HCT116 (cell line): ENCODE data around the gene MSMP. TPM values are rescaled to one million over a fixed set of nuclear protein-coding genes. Genes with fewer than 3 reads are reported as not detected.

ENCODE experiments used
- ATAC-seq: fragments of 200-7000 bp; cut with Tn5 transposase; 2 replicates; pipeline ENCODE4 v1.9.1; 2020; ENCODE audit warnings: mild to moderate bottlenecking, moderate library complexity
- BruUV-seq: library from RNA; stranded (reverse); fragments of 400-500 nt; replicated peaks from 2 replicates; lab custom pipeline; 2021; lab: Mats Ljungman, UMichigan
- CTCF ChIA-PET: fragments of 300-600 bp; sonication (Branson Sonifier 250); formaldehyde crosslinking; loops from one replicate; lab custom pipeline; 2021; ENCODE audit warnings: antibody characterized with exemption; lab: Charles Lee
- POLR2A ChIA-PET: fragments of 300-600, 350-600 bp; sonication (Branson Sonifier 250); formaldehyde crosslinking; loops from one replicate; lab custom pipeline; 2021; ENCODE audit warnings: antibody characterized with exemption; lab: Charles Lee
- RAD21 ChIA-PET, 2 experiments: fragments of 300-600 bp; sonication (Branson Sonifier 250); formaldehyde crosslinking; loops; one replicate each; lab custom pipeline; 2023; ENCODE audit warnings: low total read pairs in 2 of 2; ENCODE audit not compliant: uncharacterized antibody in 2 of 2, unreplicated experiment in 2 of 2, low non-redundant PET in 1 of 2; lab: Charles Lee
- DNase-seq: peaks from one replicate; pipeline ENCODE4 v3.0.0-alpha.2; 2010; ENCODE audit warnings: low read depth, low spot score
- H2AFZ ChIP-seq: fragments of 200-600 bp; shearing (Covaris generic), sonication (generic); 2 replicates; pipeline ENCODE4 v1.6.1; 2017; ENCODE audit warnings: low read depth, mixed run types, mixed read lengths, antibody characterized with exemption, low read length; ENCODE audit not compliant: poor library complexity, severe bottlenecking
- H3K27ac ChIP-seq: 2 replicates; pipeline ENCODE4 v1.5.1; 2012; ENCODE audit warnings: low read depth, low read length
- H3K27me3 ChIP-seq: fragments of 200-600 bp; sonication (generic); 2 replicates; pipeline ENCODE4 v1.6.1; 2016; ENCODE audit warnings: mixed run types, low read length, mixed read lengths; ENCODE audit not compliant: insufficient read depth
- H3K36me3 ChIP-seq, 2 experiments: fragments of 200-500 bp in 1 of 2; fragments of 200-600 bp in 1 of 2; sonication (Bioruptor generic) in 1 of 2; sonication (generic) in 1 of 2; 2 replicates each; pipeline versions ENCODE4 v1.5.1 to v1.6.1; 2014 to 2016; ENCODE audit warnings: low read length in 2 of 2, inconsistent platforms in 1 of 2, mixed read lengths in 1 of 2, mixed run types in 1 of 2; ENCODE audit not compliant: insufficient read depth in 2 of 2, control insufficient read depth in 1 of 2
- H3K4me1 ChIP-seq, 2 experiments: fragments of 200-600 bp in 1 of 2; sonication (generic) in 1 of 2; 2 replicates each; pipeline versions ENCODE4 v1.5.1 to v1.6.1; 2012 to 2017; ENCODE audit warnings: low read length in 2 of 2, inconsistent platforms in 1 of 2, mild to moderate bottlenecking in 1 of 2, mixed read lengths in 1 of 2, mixed run types in 1 of 2, moderate library complexity in 1 of 2; ENCODE audit not compliant: insufficient read depth in 2 of 2, control insufficient read depth in 1 of 2
- H3K4me2 ChIP-seq: fragments of 200-600 bp; sonication (generic); 2 replicates; pipeline ENCODE4 v1.6.1; 2017; ENCODE audit warnings: mixed run types, low read length, mixed read lengths
- H3K4me3 ChIP-seq, 2 experiments: fragments of 200-600 bp in 1 of 2; sonication (generic) in 1 of 2; replicated peaks in 1 of 2; 2 replicates each; pipeline ENCODE4 v1.5.1; 2011 to 2016; ENCODE audit warnings: low read length in 2 of 2, control low read depth in 1 of 2, low read depth in 1 of 2, mild to moderate bottlenecking in 1 of 2, mixed read lengths in 1 of 2, mixed run types in 1 of 2
- H3K79me2 ChIP-seq: fragments of 200-600 bp; sonication (generic); 2 replicates; pipeline ENCODE4 v1.6.1; 2017; ENCODE audit warnings: mild to moderate bottlenecking, mixed run types, low read length, moderate library complexity, mixed read lengths; ENCODE audit not compliant: insufficient read depth
- H3K9ac ChIP-seq: fragments of 200-600 bp; sonication (generic); 2 replicates; pipeline ENCODE4 v1.6.1; 2016; ENCODE audit warnings: low read length, mixed read lengths
- H3K9me2 ChIP-seq: fragments of 200-600 bp; sonication (generic), shearing (Covaris generic); 2 replicates; pipeline ENCODE4 v1.6.1; 2017; ENCODE audit warnings: mixed run types, mild to moderate bottlenecking, moderate library complexity; ENCODE audit not compliant: insufficient read depth
- H3K9me3 ChIP-seq, 2 experiments: fragments of 200-500 bp in 1 of 2; fragments of 200-600 bp in 1 of 2; sonication (Bioruptor generic) in 1 of 2; sonication (generic) in 1 of 2; 2 replicates each; pipeline ENCODE4 v1.6.1; 2014 to 2017; ENCODE audit warnings: low read length in 2 of 2, mixed read lengths in 2 of 2, inconsistent platforms in 1 of 2, low read depth in 1 of 2, mild to moderate bottlenecking in 1 of 2, mixed run types in 1 of 2, moderate library complexity in 1 of 2; ENCODE audit not compliant: control insufficient read depth in 1 of 2, insufficient read depth in 1 of 2
- H4K20me1 ChIP-seq: fragments of 200-600 bp; sonication (generic), shearing (Covaris generic); 2 replicates; pipeline ENCODE4 v1.6.1; 2017; ENCODE audit warnings: mixed run types, mild to moderate bottlenecking, moderate library complexity; ENCODE audit not compliant: insufficient read depth
- CTCF ChIP-seq, 3 experiments: fragments of 200-600 bp in 1 of 3; sonication (generic) in 1 of 3; IDR thresholded peaks in 2 of 3; conservative IDR thresholded peaks in 1 of 3; 2 replicates each; pipeline ENCODE4 v1.5.1; 2012 to 2017; ENCODE audit warnings: low read depth in 2 of 3, low read length in 2 of 3, antibody characterized with exemption in 1 of 3, borderline replicate concordance in 1 of 3, control low read depth in 1 of 3, mild to moderate bottlenecking in 1 of 3, mixed read lengths in 1 of 3, mixed run types in 1 of 3, moderate library complexity in 1 of 3; ENCODE audit not compliant: insufficient read depth in 1 of 3
- POLR2AphosphoS5 ChIP-seq: IDR thresholded peaks from 2 replicates; pipeline ENCODE4 v1.6.1; 2011; ENCODE audit warnings: mild to moderate bottlenecking, low read depth, low read length, moderate library complexity
- SIN3A ChIP-seq: IDR thresholded peaks from 2 replicates; pipeline ENCODE4 v1.6.1; 2012; ENCODE audit warnings: low read depth
- intact Hi-C: fragments of 100-400 bp; cut with micrococcal nuclease; formaldehyde crosslinking; loops from 2 replicates; pipeline ENCODE4 v1.10.0; 2022
- total RNA-seq: library from RNA; stranded (reverse); gene quantifications from one replicate; pipeline ENCODE4 v1.2.1, GENCODE V29; 2021; ENCODE audit not compliant: unreplicated experiment
- TF ChIP-seq, protein P1 (sequence below): IDR thresholded peaks from 2 replicates; pipeline ENCODE4 v1.6.1; 2012; ENCODE audit warnings: low read depth

Gene MSMP
- total RNA-seq, 1 experiment from 2014 or later: 1.2 TPM

DNA sequence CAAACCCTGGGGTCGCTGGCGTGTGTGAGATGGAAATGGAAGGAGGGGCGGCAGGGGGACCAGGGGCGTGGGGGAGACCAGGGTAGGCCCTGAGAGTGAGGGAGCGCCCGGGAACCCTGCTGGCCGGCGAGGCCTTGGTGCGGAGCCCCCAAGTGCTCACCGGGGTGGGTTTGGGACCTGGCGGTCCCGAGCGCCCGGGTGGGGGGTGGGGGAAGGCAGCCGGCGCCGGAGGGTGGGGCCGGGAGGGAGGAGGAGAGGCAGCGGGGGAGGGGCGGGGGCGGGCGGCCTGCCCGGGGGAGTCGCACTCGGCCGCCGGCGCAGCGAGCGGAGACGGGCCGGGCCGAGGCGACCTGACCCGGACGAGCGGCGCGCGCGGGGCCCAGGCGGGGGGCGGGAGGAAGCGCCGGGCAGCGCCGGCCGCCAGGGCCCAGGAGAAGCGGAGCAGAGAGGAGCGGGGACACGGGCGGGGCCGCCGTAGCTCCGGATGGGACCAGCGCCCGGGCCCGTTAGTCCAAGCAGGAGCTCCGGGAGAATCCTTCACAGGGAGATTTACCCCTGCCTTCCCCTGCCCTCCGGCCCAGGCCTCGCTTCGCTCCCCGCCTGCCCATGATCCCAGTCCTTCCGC is 37.3 kb upstream of the MSMP start, which contains the start of gene NPR2:
NPR2 (plus strand) TSS at position 295 of the 625 bp plus-strand sequence. CDS start 818 bp downstream, outside the sequence.
- no peak for TF ChIP-seq SIN3A
- no peak for TF ChIP-seq POLR2AphosphoS5
- TF ChIP-seq, protein P1, sequence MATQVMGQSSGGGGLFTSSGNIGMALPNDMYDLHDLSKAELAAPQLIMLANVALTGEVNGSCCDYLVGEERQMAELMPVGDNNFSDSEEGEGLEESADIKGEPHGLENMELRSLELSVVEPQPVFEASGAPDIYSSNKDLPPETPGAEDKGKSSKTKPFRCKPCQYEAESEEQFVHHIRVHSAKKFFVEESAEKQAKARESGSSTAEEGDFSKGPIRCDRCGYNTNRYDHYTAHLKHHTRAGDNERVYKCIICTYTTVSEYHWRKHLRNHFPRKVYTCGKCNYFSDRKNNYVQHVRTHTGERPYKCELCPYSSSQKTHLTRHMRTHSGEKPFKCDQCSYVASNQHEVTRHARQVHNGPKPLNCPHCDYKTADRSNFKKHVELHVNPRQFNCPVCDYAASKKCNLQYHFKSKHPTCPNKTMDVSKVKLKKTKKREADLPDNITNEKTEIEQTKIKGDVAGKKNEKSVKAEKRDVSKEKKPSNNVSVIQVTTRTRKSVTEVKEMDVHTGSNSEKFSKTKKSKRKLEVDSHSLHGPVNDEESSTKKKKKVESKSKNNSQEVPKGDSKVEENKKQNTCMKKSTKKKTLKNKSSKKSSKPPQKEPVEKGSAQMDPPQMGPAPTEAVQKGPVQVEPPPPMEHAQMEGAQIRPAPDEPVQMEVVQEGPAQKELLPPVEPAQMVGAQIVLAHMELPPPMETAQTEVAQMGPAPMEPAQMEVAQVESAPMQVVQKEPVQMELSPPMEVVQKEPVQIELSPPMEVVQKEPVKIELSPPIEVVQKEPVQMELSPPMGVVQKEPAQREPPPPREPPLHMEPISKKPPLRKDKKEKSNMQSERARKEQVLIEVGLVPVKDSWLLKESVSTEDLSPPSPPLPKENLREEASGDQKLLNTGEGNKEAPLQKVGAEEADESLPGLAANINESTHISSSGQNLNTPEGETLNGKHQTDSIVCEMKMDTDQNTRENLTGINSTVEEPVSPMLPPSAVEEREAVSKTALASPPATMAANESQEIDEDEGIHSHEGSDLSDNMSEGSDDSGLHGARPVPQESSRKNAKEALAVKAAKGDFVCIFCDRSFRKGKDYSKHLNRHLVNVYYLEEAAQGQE: no peak
- no peak for TF ChIP-seq CTCF (IDR thresholded peaks at IDR 0.05 in 2 of 3, conservative IDR thresholded peaks at IDR 0.05 in 1 of 3; ENCODE audit: borderline replicate concordance in 1 of 3, insufficient read depth in 1 of 3, low read depth in 2 of 3, low read length in 2 of 3)
- ChIA-PET RAD21 (no interaction called here), POLR2A (no interaction called here), CTCF (interaction anchor here (1.2 to 1.9 kb wide), 2 partner anchors 35 to 120 kb away, joined by 3 to 6 read pairs; no protein-coding TSS in a partner anchor)
- Histone ChIP-seq H3K4me1 (peaks cover 0 to 11% of the 10 kb centered on the region in 2 experiments; a peak in 1 of 4 replicates), H3K4me3 (no peak within 1 kb of the TSS), H3K9me2 (no peaks in the 10 kb centered on the region), H3K27ac (no peak within 1 kb of the TSS), H3K27me3 (no peaks in the 10 kb centered on the region), H4K20me1 (no peaks in the 10 kb centered on the region), H2AFZ (no peak within 1 kb of the TSS), H3K9me3 (no peaks in the 10 kb centered on the region), H3K79me2 (no peaks in the 10 kb centered on the region), H3K36me3 (0 out of 4 replicates have a peak, but pooled peaks cover 0 to 4% of the 10 kb centered on the region in 2 experiments), H3K4me2 (no peak within 1 kb of the TSS), H3K9ac (no peak within 1 kb of the TSS)
- no peak for ATAC-seq
- intact Hi-C loops: loop anchor here (2.0 kb wide), 1 partner anchor 43 kb away; no protein-coding TSS in a partner anchor
- no peak for DNase-seq
- no TSS peak for BruUV-seq
